GM19463 (cell line): ENCODE measurements around the gene PRKD1.

Experiments
- ATAC-seq: cut with Tn5 transposase; IDR thresholded peaks from one replicate; pipeline ENCODE4 v1.9.1; 2021; ENCODE audit warnings: mild to moderate bottlenecking, moderate library complexity; ENCODE audit not compliant: unreplicated experiment

The PRKD1 gene

GRCh38 chr14:29684926-29685325 is 242.7 kb downstream of the PRKD1 start:
- no peak for ATAC-seq

- ATAC-seq: no peak
Measured at GRCh38 chr14:29682789-29683188, 244.9 kb downstream of the PRKD1 start.

- ATAC-seq: no peak
Measured at GRCh38 chr14:29681316-29681715, 246.3 kb downstream of the PRKD1 start.

GRCh38 chr14:29674566-29675285 is 252.9 kb downstream of the PRKD1 start:
- no peak for ATAC-seq

- ATAC-seq: no peak
Measured at GRCh38 chr14:29672831-29673230, 254.8 kb downstream of the PRKD1 start.

GRCh38 chr14:29671034-29671433 is 256.6 kb downstream of the PRKD1 start:
- no peak for ATAC-seq

DNA sequence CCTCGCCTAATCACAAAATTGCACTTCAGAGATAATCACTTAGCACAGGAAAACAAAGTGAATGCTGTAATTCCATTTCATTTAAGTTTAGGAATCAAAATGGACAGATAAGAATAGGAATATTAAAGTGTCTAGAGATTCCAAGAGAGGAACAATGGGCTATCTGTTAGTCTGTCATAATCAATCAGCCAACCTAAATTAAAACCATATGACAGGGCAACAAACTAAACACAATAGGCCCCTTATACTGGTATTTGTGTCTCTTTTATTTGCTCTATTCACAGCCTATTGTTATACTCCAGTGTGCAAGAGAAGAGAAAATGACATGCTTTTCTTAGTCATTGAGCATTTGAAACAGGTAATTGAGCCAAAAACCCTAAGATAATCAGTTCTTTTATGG is 259.4 kb downstream of the PRKD1 start:
- ATAC-seq: no peak

- ATAC-seq: no peak
Measured at GRCh38 chr14:29664515-29664914, 263.1 kb downstream of the PRKD1 start.

- no peak for ATAC-seq
Measured at GRCh38 chr14:29663281-29663801, 264.3 kb downstream of the PRKD1 start.

DNA sequence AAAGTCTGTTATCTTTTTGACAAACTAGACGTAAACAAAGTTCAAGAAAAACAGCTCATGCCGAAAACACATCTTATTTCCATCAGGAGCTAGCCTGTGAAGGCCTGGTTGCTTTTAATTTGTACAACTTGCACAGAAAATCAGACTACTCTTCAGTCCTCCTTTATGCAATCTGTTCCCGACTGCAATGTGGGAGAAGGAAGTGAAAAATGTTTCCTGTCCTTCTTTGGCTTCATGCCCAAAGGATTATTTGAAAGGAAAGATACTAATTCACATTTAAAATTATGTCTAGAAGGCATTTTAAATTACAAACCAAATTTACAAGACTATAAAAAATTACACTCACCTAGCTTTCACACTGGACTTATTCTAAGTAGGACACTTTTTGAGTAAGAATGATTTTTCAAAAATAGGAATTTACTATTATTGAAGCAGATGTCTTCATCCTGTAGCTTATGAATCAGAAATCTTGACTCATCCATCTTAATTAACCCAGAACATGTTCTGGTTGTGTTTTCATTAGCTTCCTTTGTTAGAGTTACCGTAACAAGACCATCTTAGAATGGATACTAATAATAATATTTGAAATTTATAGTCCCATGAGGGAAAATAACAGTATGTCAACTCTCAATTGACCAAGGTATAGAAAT is 272.6 kb downstream of the PRKD1 start:
- no peak for ATAC-seq

DNA sequence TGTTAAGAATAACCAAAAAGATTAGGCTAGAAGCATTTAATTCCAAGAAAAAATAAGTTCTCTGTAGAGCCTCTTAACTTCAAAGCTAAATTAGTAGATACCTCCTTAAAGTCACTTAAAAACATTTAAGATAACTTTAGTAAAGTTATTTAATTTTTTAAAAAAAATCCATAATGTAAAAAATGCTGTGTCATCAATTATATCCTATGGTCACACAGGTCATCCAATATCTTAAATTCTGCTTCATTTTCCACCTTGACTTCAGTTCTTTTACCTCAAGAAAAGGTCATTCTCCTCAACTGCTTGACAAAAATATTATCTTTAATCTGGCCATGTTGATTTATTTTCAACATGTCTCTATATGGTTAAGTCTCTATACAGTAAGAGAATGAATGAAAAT is 274.3 kb downstream of the PRKD1 start:
- no peak for ATAC-seq

DNA sequence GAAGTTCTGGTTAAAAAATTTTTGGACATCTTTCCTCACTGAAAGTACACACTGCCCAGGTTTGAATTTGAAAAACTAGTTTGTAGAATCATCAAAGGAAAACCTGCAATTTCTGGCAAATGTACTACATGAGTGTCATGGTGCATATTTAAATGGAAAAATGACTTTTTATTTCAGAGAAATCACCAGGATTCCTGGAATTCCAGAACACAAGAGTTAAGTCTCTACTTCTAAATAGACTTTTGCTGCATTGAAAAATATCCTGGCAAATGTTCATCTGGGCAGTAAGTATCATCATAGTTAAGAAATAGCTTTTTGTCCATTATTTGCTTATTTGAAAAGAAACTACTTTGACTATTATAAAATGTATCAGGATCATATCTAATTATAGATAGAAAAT is 275.1 kb downstream of the PRKD1 start:
- no peak for ATAC-seq

- no peak for ATAC-seq
Measured at GRCh38 chr14:29650554-29651269, 276.9 kb downstream of the PRKD1 start.

DNA sequence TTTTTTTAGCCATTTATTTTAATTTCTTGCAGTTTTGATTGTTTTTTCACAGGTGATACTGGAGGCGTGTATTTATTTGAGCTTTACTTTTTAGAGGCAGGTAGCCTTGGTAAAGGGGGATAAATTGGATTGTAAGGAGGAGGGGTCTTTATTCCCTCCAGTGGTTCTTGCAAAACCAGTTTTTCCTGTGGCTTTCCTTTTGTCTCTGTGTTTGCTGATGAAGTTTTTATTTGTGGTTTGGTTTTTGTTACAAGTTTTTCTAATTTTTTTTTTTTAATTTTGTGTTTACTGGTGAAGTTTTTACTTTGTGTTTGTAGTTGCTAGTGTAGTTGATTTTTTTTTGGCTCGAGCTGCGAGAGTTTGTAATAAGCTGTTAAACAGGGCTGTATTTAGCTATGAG is 278.5 kb downstream of the PRKD1 start:
- no peak for ATAC-seq

GRCh38 chr14:29648045-29648444 is 279.6 kb downstream of the PRKD1 start:
- no peak for ATAC-seq

GRCh38 chr14:29645117-29645516 is 282.5 kb downstream of the PRKD1 start:
- no peak for ATAC-seq

DNA sequence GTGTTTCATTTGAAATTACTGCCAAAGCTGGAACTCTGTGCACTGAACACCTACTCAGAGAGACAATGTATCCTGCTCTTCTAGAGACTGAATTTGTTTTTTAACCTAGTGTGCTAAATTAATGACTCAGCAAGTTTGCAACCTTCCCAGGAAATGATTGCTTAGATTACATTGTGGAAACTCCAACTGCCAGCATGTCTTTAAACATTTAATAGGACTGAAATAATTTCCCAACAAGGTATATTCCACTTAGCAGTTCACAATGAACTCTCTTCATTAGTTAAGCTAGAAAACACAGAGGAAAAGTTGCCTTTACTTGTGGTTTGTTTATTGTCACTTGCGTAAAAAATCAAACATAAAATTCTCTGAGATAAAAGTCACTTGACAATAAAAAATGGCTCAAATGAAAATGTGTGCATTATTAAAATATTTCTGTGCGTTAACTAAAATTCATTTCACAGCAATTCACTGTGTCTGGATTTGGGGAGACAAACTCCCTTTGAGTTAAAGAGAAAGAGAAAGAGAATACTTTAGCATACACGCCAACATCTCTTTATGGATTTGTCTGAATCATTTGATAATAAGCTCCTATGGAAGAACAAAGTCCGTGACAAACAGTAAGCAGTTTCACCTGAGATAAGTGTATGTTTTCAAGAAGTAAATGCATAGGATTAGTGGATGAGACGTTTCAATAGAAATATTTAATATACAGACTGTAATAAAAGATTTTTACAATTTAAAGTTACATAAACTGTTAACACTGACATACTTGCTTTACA is 284.0 kb downstream of the PRKD1 start:
- no peak for ATAC-seq

DNA sequence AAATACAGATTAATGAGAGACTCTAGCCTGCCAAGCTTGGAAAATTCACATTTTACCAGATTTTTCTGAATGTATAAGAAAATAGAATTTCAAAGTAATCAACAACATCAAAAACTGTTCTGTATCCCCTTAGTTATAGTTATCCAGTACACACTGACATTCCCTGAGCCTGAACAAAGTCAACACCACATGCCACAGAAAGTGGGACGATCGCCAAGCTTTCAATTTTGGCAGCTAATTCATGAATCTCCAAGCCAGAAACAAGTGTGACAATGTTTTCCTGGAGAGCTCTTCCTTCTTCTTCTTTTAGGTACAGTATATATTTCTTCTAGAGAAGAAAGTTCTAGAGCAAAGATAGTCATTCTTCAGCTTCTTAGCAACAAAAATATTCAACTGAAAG is 290.2 kb downstream of the PRKD1 start:
- no peak for ATAC-seq

DNA sequence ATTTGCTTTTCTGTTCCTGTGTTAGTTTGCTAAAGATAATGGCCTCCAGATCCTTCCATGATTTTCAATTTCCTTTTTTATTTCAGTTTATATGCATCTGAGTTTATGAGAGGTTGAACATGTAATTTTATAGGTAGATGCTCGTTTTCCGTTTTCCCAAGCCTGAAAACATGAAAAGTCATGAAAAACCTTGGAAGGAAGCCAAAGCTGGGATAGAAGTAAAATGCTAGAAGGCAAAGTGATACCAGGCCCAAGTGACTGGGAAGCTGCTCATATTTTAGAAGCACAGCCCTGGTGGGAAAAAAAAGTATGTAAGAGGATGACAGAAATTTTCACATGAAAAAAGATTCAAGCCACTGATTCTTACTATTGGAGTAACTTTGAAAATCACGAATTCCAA is 290.8 kb downstream of the PRKD1 start:
- ATAC-seq: no peak

- ATAC-seq: no peak
Measured at GRCh38 chr14:29630566-29631160, 297.0 kb downstream of the PRKD1 start.

GRCh38 chr14:29629839-29630238 is 297.8 kb downstream of the PRKD1 start:
- ATAC-seq: no peak
